GM21390 (cell line): ENCODE data around the gene FIGNL1.

Experiments used
- ATAC-seq: cut with Tn5 transposase; IDR thresholded peaks from one replicate; pipeline ENCODE4 v1.9.1; 2021; ENCODE audit not compliant: unreplicated experiment

FIGNL1 gene, protein sequence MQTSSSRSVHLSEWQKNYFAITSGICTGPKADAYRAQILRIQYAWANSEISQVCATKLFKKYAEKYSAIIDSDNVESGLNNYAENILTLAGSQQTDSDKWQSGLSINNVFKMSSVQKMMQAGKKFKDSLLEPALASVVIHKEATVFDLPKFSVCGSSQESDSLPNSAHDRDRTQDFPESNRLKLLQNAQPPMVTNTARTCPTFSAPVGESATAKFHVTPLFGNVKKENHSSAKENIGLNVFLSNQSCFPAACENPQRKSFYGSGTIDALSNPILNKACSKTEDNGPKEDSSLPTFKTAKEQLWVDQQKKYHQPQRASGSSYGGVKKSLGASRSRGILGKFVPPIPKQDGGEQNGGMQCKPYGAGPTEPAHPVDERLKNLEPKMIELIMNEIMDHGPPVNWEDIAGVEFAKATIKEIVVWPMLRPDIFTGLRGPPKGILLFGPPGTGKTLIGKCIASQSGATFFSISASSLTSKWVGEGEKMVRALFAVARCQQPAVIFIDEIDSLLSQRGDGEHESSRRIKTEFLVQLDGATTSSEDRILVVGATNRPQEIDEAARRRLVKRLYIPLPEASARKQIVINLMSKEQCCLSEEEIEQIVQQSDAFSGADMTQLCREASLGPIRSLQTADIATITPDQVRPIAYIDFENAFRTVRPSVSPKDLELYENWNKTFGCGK

DNA sequence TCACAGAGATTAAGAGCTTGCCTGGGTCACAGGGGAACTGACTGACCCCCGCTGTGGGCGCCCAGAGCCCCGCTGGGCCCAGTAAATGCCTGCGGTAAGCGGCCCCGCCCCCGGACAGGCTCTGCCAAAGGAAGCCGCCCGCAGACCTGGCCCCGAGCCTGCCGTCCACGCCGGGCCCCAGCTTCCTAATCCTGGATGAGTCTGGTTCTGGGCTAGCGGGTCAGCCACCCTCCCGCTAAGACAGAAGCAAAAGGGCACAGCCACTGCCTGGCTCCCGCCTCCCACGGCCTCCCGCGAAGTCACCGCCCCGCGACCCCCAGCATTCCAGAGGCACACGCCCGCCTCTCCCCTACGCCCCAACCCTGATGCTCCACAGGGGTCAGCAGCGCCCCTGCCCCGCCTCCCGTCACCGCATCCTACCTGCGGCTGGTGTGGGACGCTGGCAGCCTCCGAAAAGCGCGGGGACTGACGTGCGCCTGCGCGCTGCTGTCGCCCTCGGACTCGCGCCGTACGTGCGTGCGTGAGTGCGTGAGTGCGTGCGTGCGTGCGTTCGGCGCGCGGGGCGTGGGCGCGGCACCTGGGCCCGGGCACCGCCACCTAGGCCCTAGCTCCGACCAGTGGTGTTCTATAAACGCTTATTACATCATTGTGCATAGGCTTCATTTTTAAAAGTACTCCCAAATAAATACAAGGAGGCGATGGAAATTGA, at the start of gene FIGNL1:
FIGNL1 (minus strand) TSS at position 470 of the 709 bp plus-strand sequence. CDS start 3,063 bp downstream, outside the sequence.
- peak; percentile 86 for ATAC-seq

- ATAC-seq = no peak
These were observed 48.9 kb upstream of the FIGNL1 start for GRCh38 chr7:50499092-50499491.

DNA sequence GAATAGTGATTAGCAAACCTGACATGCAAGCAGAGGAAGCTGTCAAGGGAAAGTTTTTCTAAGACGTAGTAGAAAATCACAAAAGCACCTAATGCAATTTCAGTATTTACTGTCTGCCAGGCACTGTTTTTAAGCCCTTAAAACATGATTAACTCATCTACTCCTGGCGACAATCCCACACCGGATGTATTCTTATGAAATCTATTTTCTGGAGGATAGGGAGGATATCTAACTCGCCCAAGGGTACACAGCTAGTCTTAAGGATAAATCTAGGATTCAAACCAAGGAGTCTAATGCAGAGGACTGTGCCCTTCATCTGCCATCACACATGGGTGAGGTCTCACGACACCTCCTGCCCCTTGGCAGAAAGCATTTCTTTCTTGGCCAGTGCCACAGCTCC, 47.8 kb upstream of the FIGNL1 start:
- ATAC-seq = no peak

DNA sequence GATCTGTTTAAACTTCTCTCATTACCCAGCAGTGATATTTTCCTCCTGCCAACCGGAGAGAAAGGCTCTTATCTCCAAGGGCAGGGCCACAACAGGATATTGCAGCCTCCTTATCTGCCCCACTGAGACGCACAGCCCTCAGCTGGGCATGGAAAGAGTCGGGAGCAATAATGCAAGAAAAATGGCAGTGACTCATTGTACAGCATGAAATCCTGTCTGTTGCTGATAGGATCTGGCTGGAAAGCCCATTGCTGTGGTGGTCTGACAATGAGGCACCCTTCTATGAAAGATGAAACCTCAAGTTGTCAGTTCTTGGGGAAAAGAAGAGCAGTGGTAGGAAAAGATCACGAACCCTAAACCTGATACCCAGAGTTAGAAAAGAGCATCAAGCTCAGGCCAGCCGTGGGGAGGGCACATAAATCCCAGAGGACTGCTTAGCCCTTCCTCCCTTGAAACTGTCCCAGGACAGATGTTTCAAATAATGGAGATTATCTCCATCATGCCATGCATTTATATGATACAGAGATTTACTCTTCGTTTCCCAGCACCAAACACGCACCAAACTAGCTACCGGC, 47.0 kb upstream of the FIGNL1 start:
- ATAC-seq = no peak

- ATAC-seq = no peak
These were observed 46.4 kb upstream of the FIGNL1 start for GRCh38 chr7:50496569-50496968.

DNA sequence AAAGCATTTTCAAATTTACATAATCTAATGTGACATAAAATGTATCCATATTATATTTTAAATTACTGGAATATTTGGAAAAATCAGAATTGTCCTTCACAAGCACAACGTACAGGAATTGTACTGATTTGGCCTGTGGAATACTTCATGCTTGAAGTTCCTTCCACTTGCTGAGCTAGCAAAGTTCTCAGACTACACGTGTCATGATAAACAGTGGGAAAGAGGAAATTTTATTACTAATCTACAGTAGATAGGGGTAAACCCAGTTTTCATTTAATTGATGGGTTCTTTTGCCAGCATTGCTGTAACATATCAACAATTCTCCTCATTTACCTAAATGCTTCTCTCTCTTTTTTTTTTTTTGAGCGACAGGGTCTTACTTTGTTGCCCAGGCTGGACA, 45.6 kb upstream of the FIGNL1 start:
- ATAC-seq = no peak

DNA sequence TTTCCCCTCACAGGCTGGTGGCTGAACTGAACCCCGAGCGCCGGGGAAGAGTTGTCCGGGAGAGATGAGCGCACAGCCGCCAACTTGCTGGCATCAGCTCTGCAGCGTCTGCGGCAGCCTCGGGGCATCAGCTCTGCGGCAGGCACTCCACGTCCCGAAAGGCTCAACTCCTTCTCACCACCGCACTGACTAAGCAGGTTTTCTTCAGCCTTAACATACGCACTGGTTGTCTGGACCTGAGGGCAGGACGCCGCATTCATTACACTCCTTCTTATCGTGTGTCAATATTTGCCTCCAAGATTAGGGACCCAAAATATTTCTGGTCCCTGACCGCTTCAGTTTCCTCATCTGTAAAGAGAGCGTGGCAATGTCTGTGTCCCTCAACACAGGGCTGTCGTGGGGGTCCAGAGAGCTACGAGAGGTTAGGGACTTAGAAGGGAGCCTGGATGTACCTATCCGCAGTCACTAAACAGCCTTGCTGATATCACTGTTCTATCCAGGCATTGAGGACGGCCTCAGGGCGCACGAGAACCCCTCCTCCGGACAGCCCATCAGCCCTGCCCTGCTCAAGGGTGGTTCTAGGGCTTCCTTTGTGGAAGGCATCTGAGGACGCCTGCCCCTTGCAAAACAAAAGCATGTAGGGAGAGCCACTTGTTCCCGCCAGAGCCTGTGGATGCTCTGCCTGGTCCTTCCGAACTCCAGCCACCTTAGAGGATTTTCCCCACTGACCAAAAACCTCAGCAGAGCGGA, 42.8 kb upstream of the FIGNL1 start:
- no peak for ATAC-seq

DNA sequence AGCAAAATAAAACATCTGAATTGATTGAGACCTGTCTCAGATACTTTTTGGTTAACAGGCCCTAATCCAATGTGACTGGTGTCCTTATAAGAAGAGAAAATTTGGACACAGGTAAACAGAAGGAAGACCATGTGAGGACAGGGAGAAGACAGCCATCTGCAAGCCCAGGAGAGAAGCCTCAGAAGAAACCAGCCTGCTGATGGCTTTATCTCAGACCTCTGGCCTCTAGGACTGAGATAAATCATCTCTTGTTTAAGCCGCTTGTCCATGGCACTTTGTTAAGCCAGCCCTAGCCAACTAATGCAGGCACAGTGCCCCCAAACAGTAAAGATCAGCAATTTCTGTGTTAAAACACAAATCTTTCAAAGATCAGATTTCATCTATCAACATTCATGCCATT, 41.8 kb upstream of the FIGNL1 start:
- ATAC-seq = no peak

DNA sequence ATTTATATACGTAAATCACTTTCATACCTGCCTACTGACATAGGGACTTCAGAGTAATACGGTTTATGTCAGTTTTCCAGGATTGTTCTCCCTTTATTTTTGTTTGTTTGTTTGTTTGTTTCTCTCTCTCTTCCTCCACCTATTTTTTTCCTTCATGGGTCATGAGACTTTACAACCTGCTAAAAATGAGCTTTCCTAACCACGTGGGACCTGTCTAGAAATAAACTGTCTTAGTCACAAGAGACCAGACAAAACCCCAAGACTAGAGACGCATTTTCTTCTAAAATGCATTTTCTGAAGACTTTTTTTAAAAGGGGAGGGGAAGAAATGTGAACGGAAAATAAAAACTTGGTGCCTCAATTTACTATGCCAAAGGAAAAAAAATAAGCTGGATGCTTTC, 41.1 kb upstream of the FIGNL1 start:
- no peak for ATAC-seq

DNA sequence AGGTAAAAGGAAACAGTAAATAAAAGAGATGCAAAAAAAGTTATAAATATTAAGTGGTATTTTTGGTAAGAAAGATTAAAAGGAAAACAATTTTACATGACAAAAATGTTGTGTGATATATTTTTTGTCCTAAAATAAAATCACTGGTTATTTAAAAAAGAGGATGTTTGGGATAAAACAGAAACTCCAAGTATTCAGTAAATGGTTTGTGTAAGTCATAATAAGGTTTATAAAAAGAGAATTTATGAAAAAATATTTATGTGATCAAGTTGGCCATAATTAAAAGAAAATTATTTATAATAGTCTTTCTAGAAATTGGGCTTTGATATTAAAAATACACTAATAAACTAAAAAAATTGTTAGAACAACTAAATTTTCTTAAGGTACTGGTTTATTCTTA, 38.2 kb upstream of the FIGNL1 start:
- no peak for ATAC-seq

DNA sequence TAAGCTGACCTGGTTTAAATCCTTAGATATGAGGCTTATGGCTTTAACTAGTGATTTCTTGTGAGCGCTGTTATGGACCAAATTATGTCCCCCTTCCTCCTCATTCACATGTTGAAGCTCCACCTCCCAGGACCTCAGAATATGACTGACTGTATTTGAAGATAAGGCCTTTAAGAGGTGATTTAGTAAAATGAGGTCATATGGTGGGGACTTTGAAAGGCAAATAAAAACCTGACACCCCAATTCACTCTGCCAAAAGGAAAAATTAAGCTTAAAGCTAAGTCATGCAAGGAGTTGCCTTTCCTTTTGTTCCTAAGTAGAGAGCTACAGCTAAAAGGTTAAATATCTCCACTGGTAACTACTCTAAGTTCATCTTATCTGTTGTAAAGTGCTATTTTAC, 36.4 kb upstream of the FIGNL1 start:
- ATAC-seq = no peak

DNA sequence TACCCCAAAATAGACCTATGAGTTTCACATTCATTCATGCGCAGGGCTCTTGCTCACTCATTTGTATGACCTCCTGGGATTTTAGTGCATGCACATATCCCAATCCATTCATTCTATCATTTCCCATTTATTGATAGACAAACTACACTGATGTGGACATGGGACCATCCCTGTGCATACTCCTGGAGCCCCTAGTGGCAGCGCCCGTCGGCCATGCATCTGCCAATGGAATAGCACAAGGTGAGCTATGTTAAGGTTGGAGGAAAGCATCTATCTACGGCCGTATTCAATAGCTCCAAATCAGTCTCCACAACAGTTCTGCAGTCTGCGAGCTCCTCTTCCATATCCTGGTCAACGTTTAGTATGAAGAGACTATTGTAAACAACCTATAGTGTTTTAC, 31.7 kb upstream of the FIGNL1 start:
- ATAC-seq = no peak

DNA sequence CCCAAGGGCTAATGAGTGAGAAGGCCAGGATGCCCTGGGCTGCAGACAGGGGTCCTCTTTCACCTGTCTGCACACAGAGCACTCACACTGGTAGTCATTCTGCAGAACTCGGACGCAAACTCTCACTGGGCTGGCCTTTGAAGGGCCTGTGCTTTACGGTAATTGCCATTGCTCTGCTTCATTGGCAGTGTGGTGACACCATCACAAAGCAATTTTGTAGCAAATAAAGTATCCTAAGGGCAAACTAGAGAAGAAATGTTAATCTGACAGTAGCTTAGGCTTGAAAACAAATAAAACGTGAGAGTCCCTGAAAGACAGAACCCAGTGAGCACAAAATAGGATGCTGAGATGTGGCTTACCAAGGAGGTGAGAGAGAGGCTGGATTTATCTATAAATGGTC, 30.6 kb upstream of the FIGNL1 start:
- no peak for ATAC-seq

GRCh38 chr7:50479743-50480517, 29.8 kb upstream of the FIGNL1 start:
- ATAC-seq = no peak

GRCh38 chr7:50477640-50478039, 27.5 kb upstream of the FIGNL1 start:
- no peak for ATAC-seq

- no peak for ATAC-seq
These were observed 26.9 kb upstream of the FIGNL1 start for GRCh38 chr7:50476953-50477625.

DNA sequence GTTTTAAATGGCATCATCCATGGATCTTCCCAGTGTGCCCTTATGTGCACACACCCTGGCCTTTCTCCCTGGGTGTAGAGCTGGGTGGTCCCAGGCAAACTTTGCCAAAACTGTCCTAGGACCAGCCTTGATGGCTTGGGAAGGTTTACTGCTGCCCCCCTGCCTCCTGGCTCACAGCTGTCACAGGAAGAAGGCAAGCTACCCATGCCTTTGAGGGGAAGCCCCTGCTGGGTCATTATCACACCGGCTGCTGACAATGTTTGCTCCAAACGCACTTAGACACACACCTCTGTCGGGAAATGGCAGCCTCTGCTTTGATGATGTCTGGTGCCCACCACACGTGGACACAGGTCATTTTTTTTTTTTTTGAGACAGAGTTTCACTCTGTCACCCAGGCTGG, 25.2 kb upstream of the FIGNL1 start:
- ATAC-seq = peak; percentile 56

- no peak for ATAC-seq
These were observed 24.4 kb upstream of the FIGNL1 start for GRCh38 chr7:50474382-50475160.

DNA sequence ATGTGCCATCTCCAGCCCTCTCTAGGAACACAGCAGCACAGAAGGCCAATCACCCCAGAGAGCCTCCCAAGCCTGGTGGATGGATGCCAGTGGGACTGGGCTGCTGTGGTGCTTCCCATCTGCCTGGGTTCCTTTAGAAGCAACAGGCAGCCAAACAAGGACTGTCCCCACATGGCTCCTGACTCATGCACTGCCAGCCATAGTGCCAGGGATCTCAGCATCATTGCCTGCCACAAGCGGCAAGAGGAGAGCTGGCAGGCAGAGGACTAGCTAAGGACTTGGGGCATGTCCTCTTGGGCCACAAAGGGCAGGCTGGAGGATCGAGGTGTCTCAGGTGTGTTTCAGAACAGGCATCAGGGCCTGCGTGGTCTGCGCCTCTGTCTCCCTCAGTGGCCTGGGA, 23.4 kb upstream of the FIGNL1 start:
- no peak for ATAC-seq
